ENCODE data around the gene CADM1.

The CADM1 gene

DNA sequence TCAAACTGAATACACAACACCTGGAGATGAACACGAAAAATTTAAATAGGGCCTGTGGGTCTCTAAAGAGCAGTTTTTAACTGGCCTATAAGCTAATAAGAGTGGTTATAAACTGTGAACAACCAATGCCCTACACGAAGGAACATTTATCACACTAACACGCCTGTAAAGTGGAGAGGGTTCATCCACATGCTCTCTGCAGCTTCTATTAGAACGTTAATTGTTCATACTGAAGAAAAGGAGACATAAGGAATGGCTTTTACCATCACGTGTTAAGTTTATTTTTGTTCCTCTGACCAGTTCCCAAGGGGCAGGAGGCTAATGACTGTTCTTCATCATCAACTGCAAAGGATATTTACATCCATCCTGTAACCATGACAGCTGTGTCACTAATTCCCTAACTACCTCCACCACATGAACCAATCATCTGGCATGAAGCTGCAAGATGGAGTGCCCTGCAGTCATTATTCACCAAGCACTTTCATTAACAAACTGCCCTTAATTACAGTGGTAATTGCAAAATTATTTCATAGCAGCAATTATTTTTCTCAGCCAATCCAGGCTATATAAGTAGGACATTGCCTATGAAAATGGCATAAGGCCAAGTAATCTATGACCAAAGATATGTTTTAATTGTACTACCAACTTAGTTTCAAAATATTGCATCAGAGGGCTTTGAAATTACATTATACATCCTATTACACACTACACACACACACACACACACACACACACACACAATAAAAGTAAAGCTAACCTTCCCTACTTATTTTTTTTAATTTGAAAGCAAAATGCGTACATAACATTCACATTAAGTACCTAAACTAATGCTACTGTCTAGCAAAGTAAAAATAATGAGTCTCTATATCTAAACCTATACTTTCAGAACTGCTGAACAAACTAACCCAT lies 186.7 kb downstream of the CADM1 start:
- DNase-seq (ENCODE audit: low read depth in 2 of 2) = no peak

GRCh38 chr11:115316696-115317095 lies 187.5 kb downstream of the CADM1 start:
- DNase-seq (ENCODE audit: low read depth in 2 of 2) = no peak

DNA sequence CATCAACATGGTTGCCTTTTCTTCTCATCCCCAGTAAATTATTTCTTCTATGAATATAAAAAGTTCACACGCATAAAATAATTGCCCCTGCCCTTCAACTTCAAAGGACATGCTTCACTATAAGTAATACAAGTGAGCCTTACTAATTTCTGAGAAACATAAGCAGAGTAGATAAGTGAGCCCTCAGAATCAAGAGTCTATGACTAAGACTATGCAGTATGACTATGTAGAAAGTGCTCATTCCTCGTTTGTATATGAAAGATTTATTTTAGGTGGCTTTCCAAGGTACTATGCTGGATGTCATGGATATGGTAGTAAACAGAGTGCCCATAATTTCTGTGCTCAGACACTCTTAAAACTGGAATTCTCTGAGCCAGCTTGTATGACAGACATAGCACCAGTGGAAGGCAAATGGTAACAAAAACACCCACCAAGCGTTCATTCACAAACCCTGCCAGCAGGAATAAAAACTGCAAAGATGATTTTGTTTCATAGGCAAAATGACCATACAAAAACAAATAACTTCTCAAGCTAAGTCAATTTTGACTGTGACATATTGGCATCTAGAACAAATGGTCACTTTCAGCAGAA lies 189.8 kb downstream of the CADM1 start:
- DNase-seq (ENCODE audit: low read depth in 2 of 2) = no peak

DNA sequence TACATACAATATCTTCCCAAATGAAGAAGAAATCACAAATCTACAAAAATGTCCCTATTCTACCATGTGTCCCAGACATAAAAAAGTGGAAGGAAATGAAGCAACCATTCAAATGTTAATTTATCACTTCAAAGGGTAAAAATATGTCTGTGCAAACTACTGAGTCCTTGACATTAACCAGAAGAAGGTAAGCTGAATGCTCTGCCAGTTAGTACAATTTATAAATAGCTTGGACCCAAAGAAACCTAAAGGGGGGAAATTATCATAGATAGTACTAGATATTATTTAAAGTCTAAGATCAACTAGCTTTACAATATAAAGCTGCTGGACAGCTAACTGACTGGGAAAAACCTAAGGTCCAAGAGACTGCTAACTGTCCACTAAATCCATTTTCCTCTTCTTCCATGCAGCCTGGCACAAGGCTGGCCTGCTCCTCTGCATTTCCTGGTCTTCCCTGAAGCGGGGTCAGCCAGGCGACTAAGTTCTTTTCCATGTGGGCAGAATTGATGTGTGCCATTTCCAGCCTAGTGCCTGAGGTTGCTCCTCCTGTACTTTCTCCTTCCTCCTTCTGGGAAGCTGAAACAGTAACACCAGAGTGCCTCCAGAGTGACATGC lies 190.9 kb downstream of the CADM1 start:
- DNase-seq (ENCODE audit: low read depth in 2 of 2) = no peak

- no peak for DNase-seq (ENCODE audit: low read depth in 2 of 2)
Measured at GRCh38 chr11:115311949-115312348, 192.3 kb downstream of the CADM1 start.

- no peak for DNase-seq (ENCODE audit: low read depth in 2 of 2)
Measured at GRCh38 chr11:115306689-115307088, 197.5 kb downstream of the CADM1 start.

DNA sequence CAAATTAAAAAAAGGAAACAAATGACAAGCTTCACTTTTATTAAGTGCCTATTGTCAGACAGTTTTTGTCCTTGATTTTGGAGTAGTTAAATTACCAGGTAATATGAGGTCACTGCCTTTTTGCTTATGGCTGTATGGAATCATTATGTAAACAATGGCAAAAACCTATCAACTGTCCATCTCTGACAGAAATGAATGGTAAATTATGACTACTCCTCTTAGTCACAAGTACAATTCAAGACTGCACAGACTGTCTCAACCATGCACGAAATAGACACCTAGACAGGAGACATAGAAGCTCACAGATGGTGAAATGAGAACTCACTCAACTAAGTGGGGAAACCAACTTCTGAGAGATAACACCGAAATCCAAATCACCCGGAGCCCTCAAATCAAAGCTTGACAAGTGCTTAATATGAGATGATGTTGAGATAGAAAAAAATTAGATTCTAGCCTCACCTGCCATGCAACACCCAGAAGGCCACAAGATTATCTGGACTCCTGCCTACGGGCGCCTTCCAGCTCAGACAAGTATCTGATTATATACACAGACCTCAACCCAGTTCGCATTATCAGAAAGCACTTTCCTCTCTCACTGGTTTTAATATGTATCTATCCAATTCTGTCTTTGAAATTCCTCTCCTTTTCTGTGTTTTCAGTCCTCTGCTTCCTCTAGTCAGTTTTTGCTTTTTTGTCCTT lies 199.3 kb downstream of the CADM1 start:
- DNase-seq (ENCODE audit: low read depth in 2 of 2) = no peak

DNA sequence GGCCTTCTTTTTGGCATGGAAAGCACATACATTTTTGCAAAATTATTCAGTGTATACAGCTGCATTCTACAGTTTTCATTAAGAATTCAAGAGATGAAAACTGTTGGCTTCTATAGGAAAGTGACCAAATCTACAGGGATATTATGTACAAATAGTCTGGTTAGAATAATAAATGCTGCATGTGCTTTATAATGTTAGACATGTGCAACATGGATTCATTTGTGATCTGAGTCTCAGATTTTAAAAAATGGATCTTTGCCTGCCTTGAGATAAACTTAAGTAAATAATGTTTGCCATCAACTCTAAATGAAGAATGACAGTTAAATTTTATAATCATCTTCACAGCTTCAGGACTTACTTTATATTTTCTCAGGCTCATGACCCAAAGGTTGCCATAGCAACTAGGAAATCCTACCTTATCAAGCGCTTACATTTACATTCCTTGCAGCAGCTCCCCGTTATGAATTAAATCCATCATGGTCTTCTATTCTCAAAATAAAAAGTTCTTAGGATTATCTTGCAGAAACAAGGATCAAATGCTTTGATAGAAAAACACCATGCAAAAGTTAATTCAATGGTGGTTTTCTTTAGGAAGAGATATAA lies 200.2 kb downstream of the CADM1 start:
- no peak for DNase-seq (ENCODE audit: low read depth in 2 of 2)

DNA sequence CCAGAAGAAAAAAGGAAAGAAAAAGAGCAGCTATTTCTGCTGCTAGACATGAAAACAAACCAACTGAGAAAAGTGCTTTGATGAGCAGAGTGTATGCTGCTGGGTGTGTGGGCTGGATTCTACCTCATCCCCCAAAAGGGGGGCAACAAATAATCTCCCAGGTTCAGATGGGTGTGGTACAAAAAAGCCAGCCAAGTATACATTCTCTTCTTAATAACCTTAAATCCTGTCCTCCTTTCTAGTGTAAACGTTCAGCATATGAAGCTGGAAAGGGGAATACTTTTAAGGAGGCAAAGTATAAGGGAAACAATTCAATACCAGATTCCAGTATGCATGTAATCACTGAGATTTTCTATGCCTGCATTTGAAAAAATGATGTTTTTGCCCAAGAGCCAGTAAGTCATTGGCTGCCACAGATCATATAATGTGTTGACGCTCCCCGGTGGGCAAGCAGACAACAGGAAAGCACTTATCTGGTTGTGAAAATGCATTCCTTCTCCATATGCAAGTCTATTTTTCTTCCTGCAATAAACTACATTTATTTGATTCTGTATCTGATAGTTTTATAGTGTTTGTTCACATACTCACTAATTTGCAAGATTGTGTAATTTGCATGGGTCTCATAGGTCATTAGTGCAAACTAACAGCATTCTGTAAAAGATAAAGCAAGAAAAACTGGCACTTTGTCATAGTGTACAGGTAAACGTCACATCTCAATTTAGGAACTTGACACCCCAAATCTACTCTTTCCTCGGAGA lies 201.1 kb downstream of the CADM1 start:
- no peak for DNase-seq (ENCODE audit: low read depth in 2 of 2)

GRCh38 chr11:115300660-115301428 lies 203.4 kb downstream of the CADM1 start:
- peak in 1 of 2 experiments; percentile 19 for DNase-seq (ENCODE audit: low read depth in 2 of 2)

DNA sequence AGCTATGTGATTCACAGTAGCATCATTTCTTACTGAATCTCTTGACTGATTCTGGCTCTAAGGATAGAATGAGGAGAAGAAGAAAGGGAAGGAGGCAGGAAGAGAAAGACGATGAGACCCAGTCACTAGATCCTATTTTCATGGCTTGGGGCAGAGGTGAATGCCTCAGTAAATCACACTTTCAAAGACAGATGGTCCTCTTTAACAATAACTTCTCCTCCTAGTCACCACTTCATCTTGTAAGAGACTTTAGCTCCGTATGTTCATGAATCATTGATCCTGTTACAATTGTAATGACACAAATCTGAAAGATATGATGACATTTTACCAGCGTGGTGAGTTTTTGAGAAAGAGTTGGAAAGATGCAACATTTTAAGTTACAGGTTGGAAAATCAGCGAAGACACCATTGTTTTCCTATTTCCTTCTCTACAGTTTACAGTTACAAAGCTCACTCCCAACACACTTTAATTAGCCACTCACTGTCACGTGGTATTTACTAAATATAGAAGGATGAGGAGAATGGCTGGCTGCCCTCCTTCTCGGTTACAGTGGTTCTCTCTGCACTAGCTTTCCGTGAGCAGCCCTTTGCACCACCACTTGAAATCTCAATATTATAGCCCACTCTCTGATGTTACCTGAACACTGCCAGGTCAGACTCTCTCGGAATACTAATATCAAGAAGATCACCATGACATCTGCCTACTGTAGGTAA lies 205.8 kb downstream of the CADM1 start:
- DNase-seq (ENCODE audit: low read depth in 2 of 2) = no peak

GRCh38 chr11:115297330-115297729 lies 206.9 kb downstream of the CADM1 start:
- DNase-seq (ENCODE audit: low read depth in 2 of 2) = no peak

GRCh38 chr11:115291325-115291724 lies 212.9 kb downstream of the CADM1 start:
- no peak for DNase-seq (ENCODE audit: low read depth in 2 of 2)

GRCh38 chr11:115290893-115291292 lies 213.3 kb downstream of the CADM1 start:
- DNase-seq (ENCODE audit: low read depth in 2 of 2) = no peak

DNA sequence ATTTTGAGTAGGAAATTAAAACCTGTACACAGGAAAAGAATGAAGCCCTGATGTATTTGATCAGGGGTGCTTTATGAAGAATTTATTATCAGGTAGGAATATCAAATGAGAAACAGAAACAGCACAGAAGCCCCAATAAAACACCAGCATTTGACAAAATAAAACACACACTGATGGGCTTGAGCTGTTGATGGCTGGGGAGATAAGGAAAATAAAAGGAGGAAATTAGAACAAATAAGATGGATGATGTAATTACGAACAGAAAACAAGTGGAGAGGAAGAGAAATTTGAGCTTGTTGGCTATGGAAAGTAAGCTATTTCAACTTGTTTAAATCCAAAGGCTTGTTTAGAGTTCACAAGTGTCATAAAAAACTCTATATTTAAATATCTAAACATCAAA lies 213.7 kb downstream of the CADM1 start:
- no peak for DNase-seq (ENCODE audit: low read depth in 2 of 2)

- DNase-seq (ENCODE audit: low read depth in 2 of 2) = no peak
Measured at GRCh38 chr11:115287266-115287665, 216.9 kb downstream of the CADM1 start.

- DNase-seq (ENCODE audit: low read depth in 2 of 2) = no peak
Measured at GRCh38 chr11:115286614-115287013, 217.6 kb downstream of the CADM1 start.

DNA sequence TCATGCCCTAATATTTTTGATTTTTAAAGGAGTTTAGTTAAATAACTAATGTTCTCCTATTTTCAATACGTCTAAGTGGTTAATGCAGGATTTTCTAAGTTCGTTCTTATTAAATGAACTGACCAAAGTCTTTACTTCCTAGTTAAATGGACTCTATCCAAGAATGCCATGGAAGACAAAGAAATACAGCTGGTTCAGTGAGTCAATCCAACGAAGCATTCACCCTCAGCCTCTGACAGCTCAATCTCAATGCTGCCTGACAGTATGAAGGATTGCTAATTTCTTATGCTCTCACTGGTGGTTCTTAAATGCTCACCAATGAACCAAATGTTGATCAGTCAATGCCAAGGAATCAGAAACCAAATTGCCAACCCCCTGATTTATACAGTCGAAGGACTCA lies 219.4 kb downstream of the CADM1 start:
- DNase-seq (ENCODE audit: low read depth in 2 of 2) = no peak

DNA sequence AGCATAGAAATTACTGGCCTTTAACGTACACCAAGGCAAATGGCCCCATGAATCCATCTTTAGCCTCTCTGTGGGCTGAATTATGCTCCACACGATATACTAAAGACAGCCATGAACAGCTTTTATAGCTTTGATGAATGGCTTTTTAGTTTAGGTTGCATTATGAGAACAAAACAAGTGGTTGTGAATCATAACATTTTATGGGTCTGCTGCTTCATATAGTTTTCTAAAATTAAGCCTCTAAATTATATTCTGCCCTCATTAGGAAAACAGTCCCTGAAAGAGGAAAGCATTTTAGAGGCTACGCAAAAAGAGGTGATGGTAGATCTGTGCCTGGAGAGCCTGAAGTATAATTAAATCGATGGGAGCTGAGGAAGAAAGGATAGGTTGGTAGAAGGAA lies 221.3 kb downstream of the CADM1 start:
- no peak for DNase-seq (ENCODE audit: low read depth in 2 of 2)

- no peak for DNase-seq (ENCODE audit: low read depth in 2 of 2)
Measured at GRCh38 chr11:115280775-115281174, 223.4 kb downstream of the CADM1 start.
